ENCODE data around the gene TRAPPC3L.

Gene TRAPPC3L

GRCh38 chr6:116545651-116546050 lies at the start of gene TRAPPC3L:
TSS of gene TRAPPC3L (minus strand) at chr6:116545684. CDS start at chr6:116545514, 170 bp downstream.
- DNase-seq, result no peak
- no peaks in the 10 kb centered on the region for H3K27me3 ChIP-seq (replicated peaks; ENCODE audit: insufficient read depth, low read length)
- H3K4me1 ChIP-seq (ENCODE audit: low read length), result no peaks in the 10 kb centered on the region
- H4K20me1 ChIP-seq (ENCODE audit: insufficient read depth, low read length), result no peaks in the 10 kb centered on the region
- no peaks in the 10 kb centered on the region for H3K79me2 ChIP-seq (ENCODE audit: low read length)
- H3K9me2 ChIP-seq (replicated peaks; ENCODE audit: insufficient read depth, low read length), result no peaks in the 10 kb centered on the region
- no peak within 1 kb of the TSS for H2AFZ ChIP-seq (ENCODE audit: low read length)
- H3K9ac ChIP-seq (ENCODE audit: low read length), result no peak within 1 kb of the TSS
- H3F3A ChIP-seq (ENCODE audit: insufficient read depth, low read length), result no peaks in the 10 kb centered on the region
- no peaks in the 10 kb centered on the region for H3K9me3 ChIP-seq (replicated peaks; ENCODE audit: insufficient read depth, low read length)
- TF ChIP-seq EZH2phosphoT487 (IDR thresholded peaks at IDR 0.05; ENCODE audit: low read length), result no peak
- no peak for TF ChIP-seq EZH2 (optimal IDR thresholded peaks at IDR 0.05; ENCODE audit: low read depth, low read length)
- TF ChIP-seq CTCF (IDR thresholded peaks at IDR 0.05; ENCODE audit: low read length), result no peak
- H3K4me3 ChIP-seq (ENCODE audit: low read length), result no peak within 1 kb of the TSS
- no peak within 1 kb of the TSS for H3K4me2 ChIP-seq (ENCODE audit: low read depth, low read length)
- no peak within 1 kb of the TSS for H3K27ac ChIP-seq (ENCODE audit: low read length)
- no peaks in the 10 kb centered on the region for H3K36me3 ChIP-seq (replicated peaks; ENCODE audit: insufficient read depth, low read length)

DNA sequence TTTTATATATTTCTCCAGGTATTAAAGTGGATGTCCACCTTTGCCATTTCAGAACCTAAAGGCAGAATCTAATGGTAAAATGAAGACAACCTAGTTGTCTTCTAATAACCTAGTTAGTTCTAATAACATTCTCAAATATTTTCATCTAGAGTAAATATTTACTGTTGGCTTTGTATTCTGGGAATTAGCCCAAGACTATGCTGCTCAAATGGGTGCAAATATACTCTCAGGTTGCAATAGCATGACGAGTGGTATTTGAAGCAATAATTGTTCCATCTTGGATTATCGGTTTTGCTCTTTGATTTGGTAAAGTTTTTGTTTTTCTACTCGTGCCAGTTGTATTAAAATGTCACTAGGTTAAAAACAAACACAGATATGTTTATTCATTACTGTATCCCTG lies 49.8 kb upstream of the TRAPPC3L start:
- Histone ChIP-seq H3K9me3 (replicated peaks; ENCODE audit: insufficient read depth, low read length) (no peaks in the 10 kb centered on the region), H3K4me2 (ENCODE audit: low read depth, low read length) (no peak overlapping the region), H3K9me2 (replicated peaks; ENCODE audit: insufficient read depth, low read length) (no peaks in the 10 kb centered on the region), H3F3A (ENCODE audit: insufficient read depth, low read length) (no peaks in the 10 kb centered on the region), H3K27ac (ENCODE audit: low read length) (no peak overlapping the region), H3K9ac (ENCODE audit: low read length) (no peak overlapping the region), H3K79me2 (ENCODE audit: low read length) (no peaks in the 10 kb centered on the region), H4K20me1 (ENCODE audit: insufficient read depth, low read length) (no peaks in the 10 kb centered on the region), H2AFZ (ENCODE audit: low read length) (no peak overlapping the region), H3K36me3 (replicated peaks; ENCODE audit: insufficient read depth, low read length) (peaks cover 2% of the 10 kb centered on the region), H3K4me3 (ENCODE audit: low read length) (no peak overlapping the region), H3K27me3 (replicated peaks; ENCODE audit: insufficient read depth, low read length) (no peaks in the 10 kb centered on the region), H3K4me1 (ENCODE audit: low read length) (no peaks in the 10 kb centered on the region)
- DNase-seq, result no peak
- TF ChIP-seq EZH2phosphoT487 (IDR thresholded peaks at IDR 0.05; ENCODE audit: low read length) (no peak), EZH2 (optimal IDR thresholded peaks at IDR 0.05; ENCODE audit: low read depth, low read length) (no peak), CTCF (IDR thresholded peaks at IDR 0.05; ENCODE audit: low read length) (no peak)

- 0 out of 2 replicates have a peak, but pooled peaks cover 13% of the 10 kb centered on the region for H3K79me2 ChIP-seq (ENCODE audit: low read length)
- no peaks in the 10 kb centered on the region for H3F3A ChIP-seq (ENCODE audit: insufficient read depth, low read length)
- no peaks in the 10 kb centered on the region for H4K20me1 ChIP-seq (ENCODE audit: insufficient read depth, low read length)
- H3K27ac ChIP-seq (ENCODE audit: low read length), result no peak overlapping the region
- peaks cover 4% of the 10 kb centered on the region for H3K36me3 ChIP-seq (replicated peaks; ENCODE audit: insufficient read depth, low read length)
- H3K9ac ChIP-seq (ENCODE audit: low read length), result no peak overlapping the region
- no peaks in the 10 kb centered on the region for H3K9me3 ChIP-seq (replicated peaks; ENCODE audit: insufficient read depth, low read length)
- H3K4me3 ChIP-seq (ENCODE audit: low read length), result no peak overlapping the region
- no peaks in the 10 kb centered on the region for H3K4me1 ChIP-seq (ENCODE audit: low read length)
- H3K9me2 ChIP-seq (replicated peaks; ENCODE audit: insufficient read depth, low read length), result no peaks in the 10 kb centered on the region
- H3K27me3 ChIP-seq (replicated peaks; ENCODE audit: insufficient read depth, low read length), result no peaks in the 10 kb centered on the region
- no peak overlapping the region for H2AFZ ChIP-seq (ENCODE audit: low read length)
- TF ChIP-seq EZH2phosphoT487 (IDR thresholded peaks at IDR 0.05; ENCODE audit: low read length), result no peak
- no peak overlapping the region for H3K4me2 ChIP-seq (ENCODE audit: low read depth, low read length)
- DNase-seq, result no peak
These were observed 41.3 kb upstream of the TRAPPC3L start for GRCh38 chr6:116586738-116587137.

GRCh38 chr6:116586276-116586675 lies 40.8 kb upstream of the TRAPPC3L start:
- no peaks in the 10 kb centered on the region for H3K27me3 ChIP-seq (replicated peaks; ENCODE audit: insufficient read depth, low read length)
- no peak overlapping the region for H2AFZ ChIP-seq (ENCODE audit: low read length)
- no peaks in the 10 kb centered on the region for H3K4me1 ChIP-seq (ENCODE audit: low read length)
- H3K9me3 ChIP-seq (replicated peaks; ENCODE audit: insufficient read depth, low read length), result no peaks in the 10 kb centered on the region
- H4K20me1 ChIP-seq (ENCODE audit: insufficient read depth, low read length), result no peaks in the 10 kb centered on the region
- peaks cover 17% of the 10 kb centered on the region; the same call in 1 of the 2 replicates for H3K79me2 ChIP-seq (ENCODE audit: low read length)
- no peak for DNase-seq
- peaks cover 2% of the 10 kb centered on the region; the same call in 1 of the 2 replicates for H3K36me3 ChIP-seq (replicated peaks; ENCODE audit: insufficient read depth, low read length)
- H3K4me2 ChIP-seq (ENCODE audit: low read depth, low read length), result no peak overlapping the region
- no peaks in the 10 kb centered on the region for H3K9me2 ChIP-seq (replicated peaks; ENCODE audit: insufficient read depth, low read length)
- TF ChIP-seq EZH2 (optimal IDR thresholded peaks at IDR 0.05; ENCODE audit: low read depth, low read length) (no peak), CTCF (IDR thresholded peaks at IDR 0.05; ENCODE audit: low read length) (no peak), EZH2phosphoT487 (IDR thresholded peaks at IDR 0.05; ENCODE audit: low read length) (no peak)
- H3K27ac ChIP-seq (ENCODE audit: low read length), result no peak overlapping the region
- no peak overlapping the region for H3K4me3 ChIP-seq (ENCODE audit: low read length)
- H3F3A ChIP-seq (ENCODE audit: insufficient read depth, low read length), result no peaks in the 10 kb centered on the region
- no peak overlapping the region for H3K9ac ChIP-seq (ENCODE audit: low read length)
